HEK293T (cell line): Measurements from ENCODE around the gene TPCN1.

ENCODE experiments used
- CTCF ChIA-PET: fragments of 350-600 bp; formaldehyde crosslinking; extraction: SDS; loops from one replicate; lab custom pipeline; 2021; ENCODE audit warnings: antibody characterized with exemption, inconsistent platforms; lab: Yijun Ruan, JAX
- POLR2A ChIA-PET: fragments of 350-600 bp; formaldehyde crosslinking; extraction: SDS; loops from one replicate; lab custom pipeline; 2020; ENCODE audit warnings: antibody characterized with exemption, inconsistent platforms; lab: Yijun Ruan, JAX
- DNase-seq: peaks from one replicate; pipeline ENCODE4 v3.0.0; 2012; ENCODE audit warnings: mixed read lengths; ENCODE audit errors: extremely low spot score
- ARNT ChIP-seq: fragments of 450-650 bp; IDR thresholded peaks from 2 replicates; pipeline ENCODE4 v1.6.1; 2017; ENCODE audit warnings: mild to moderate bottlenecking
- BHLHE40 ChIP-seq: fragments of 450-650 bp; IDR thresholded peaks from 2 replicates; pipeline ENCODE4 v1.6.1; 2016; ENCODE audit warnings: mild to moderate bottlenecking, moderate library complexity, borderline replicate concordance
- CTBP1 ChIP-seq: fragments of 450-650 bp; IDR thresholded peaks from 2 replicates; pipeline ENCODE4 v1.6.1; 2016; ENCODE audit warnings: borderline replicate concordance
- ELF4 ChIP-seq: fragments of 450-650 bp; IDR thresholded peaks from 2 replicates; pipeline ENCODE4 v1.6.1; 2017; ENCODE audit warnings: antibody characterized with exemption
- FOXA1 ChIP-seq: fragments of 450-650 bp; IDR thresholded peaks from 2 replicates; pipeline ENCODE4 v1.6.1; 2016; ENCODE audit warnings: mild to moderate bottlenecking
- FOXK2 ChIP-seq: fragments of 450-650 bp; IDR thresholded peaks from 2 replicates; pipeline ENCODE4 v1.6.1; 2016; ENCODE audit warnings: mild to moderate bottlenecking
- FOXM1 ChIP-seq: fragments of 450-650 bp; IDR thresholded peaks from 2 replicates; pipeline ENCODE4 v1.6.1; 2017; ENCODE audit warnings: mild to moderate bottlenecking, borderline replicate concordance
- HDGF ChIP-seq: fragments of 450-650 bp; IDR thresholded peaks from 2 replicates; pipeline ENCODE4 v1.6.1; 2017; ENCODE audit warnings: antibody characterized with exemption, borderline replicate concordance
- L3MBTL2 ChIP-seq: fragments of 450-650 bp; conservative IDR thresholded peaks from 2 replicates; pipeline ENCODE4 v1.6.1; 2016; ENCODE audit warnings: mild to moderate bottlenecking
- LEF1 ChIP-seq: fragments of 450-650 bp; IDR thresholded peaks from 2 replicates; pipeline ENCODE4 v1.6.1; 2017; ENCODE audit warnings: mild to moderate bottlenecking, borderline replicate concordance
- NFRKB ChIP-seq: fragments of 450-650 bp; IDR thresholded peaks from 2 replicates; pipeline ENCODE4 v1.6.1; 2016; ENCODE audit warnings: mild to moderate bottlenecking, moderate library complexity
- SP1 ChIP-seq: fragments of 450-650 bp; IDR thresholded peaks from 2 replicates; pipeline ENCODE4 v1.6.1; 2017
- SUZ12 ChIP-seq: fragments of 450-650 bp; IDR thresholded peaks from 2 replicates; pipeline ENCODE4 v1.6.1; 2016; ENCODE audit warnings: mild to moderate bottlenecking
- TARDBP ChIP-seq: fragments of 450-650 bp; IDR thresholded peaks from 2 replicates; pipeline ENCODE4 v1.6.1; 2016
- ZNF384 ChIP-seq: fragments of 450-650 bp; IDR thresholded peaks from 2 replicates; pipeline ENCODE4 v1.6.1; 2016
- TF ChIP-seq, protein P1 (sequence below): fragments of 450-650 bp; IDR thresholded peaks from 2 replicates; pipeline ENCODE4 v1.6.1; 2016

The TPCN1 gene

GRCh38 chr12:113253532-113254285 is 32.4 kb downstream of the TPCN1 start:
- DNase-seq = no peak
- TF ChIP-seq HDGF (no peak), ZNF384 (no peak), ELF4 (no peak), TARDBP (no peak), CTBP1 (no peak), FOXA1 (no peak), ARNT (no peak), FOXM1 (no peak), FOXK2 (no peak), LEF1 (no peak)
- TF ChIP-seq, protein P1, sequence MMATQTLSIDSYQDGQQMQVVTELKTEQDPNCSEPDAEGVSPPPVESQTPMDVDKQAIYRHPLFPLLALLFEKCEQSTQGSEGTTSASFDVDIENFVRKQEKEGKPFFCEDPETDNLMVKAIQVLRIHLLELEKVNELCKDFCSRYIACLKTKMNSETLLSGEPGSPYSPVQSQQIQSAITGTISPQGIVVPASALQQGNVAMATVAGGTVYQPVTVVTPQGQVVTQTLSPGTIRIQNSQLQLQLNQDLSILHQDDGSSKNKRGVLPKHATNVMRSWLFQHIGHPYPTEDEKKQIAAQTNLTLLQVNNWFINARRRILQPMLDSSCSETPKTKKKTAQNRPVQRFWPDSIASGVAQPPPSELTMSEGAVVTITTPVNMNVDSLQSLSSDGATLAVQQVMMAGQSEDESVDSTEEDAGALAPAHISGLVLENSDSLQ = no peak
- POLR2A ChIA-PET = no interaction called here
- CTCF ChIA-PET = no interaction called here

GRCh38 chr12:113254298-113254697 is 33.0 kb downstream of the TPCN1 start:
- TF ChIP-seq BHLHE40 (no peak), FOXM1 (no peak), HDGF (no peak), TARDBP (no peak), LEF1 (no peak), ZNF384 (no peak), ELF4 (no peak), NFRKB (no peak), L3MBTL2 (no peak), ARNT (no peak), FOXA1 (no peak), SP1 (no peak), FOXK2 (no peak), SUZ12 (no peak), CTBP1 (no peak)
- TF ChIP-seq, protein P1 = no peak
- ChIA-PET CTCF (no interaction called here), POLR2A (no interaction called here)

DNA sequence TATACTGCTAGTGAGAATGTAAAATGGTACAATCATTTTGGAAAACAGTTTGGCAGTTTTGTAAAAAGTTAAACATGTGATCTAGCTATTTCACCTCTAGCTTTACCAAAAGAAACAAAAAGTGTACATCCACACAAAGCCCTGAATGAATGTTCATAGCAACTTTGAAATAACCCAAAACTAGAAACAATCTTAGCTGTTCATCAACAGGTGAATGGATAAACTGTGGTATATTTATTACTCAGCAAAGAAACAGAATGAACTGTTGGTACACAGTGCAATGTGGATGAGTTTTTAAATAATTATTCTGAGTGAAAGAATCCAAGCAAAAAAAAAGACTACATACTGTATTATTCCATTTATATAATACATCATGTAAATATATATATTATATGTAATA is 36.3 kb downstream of the TPCN1 start:
- ChIA-PET CTCF (no interaction called here), POLR2A (no interaction called here)
- no peak for TF ChIP-seq ZNF384
- no peak for TF ChIP-seq FOXA1
- DNase-seq = no peak

More at GRCh38 chr12:113254298-113254697, 33.0 kb downstream of the TPCN1 start:
- DNase-seq = no peak

GRCh38 chr12:113260127-113260526 is 38.9 kb downstream of the TPCN1 start:
- POLR2A ChIA-PET = no interaction called here
- DNase-seq = no peak
- CTCF ChIA-PET = no interaction called here
- no peak for TF ChIP-seq ARNT
- no peak for TF ChIP-seq HDGF

- ChIA-PET CTCF (interaction anchor here (0.9 kb wide), 1 partner anchor 201 kb away, joined by 3 read pairs; no protein-coding TSS in a partner anchor), POLR2A (no interaction called here)
- DNase-seq = no peak
- no peak for TF ChIP-seq SUZ12
- no peak for TF ChIP-seq FOXA1
- no peak for TF ChIP-seq SP1
- TF ChIP-seq CTBP1 = no peak
- no peak for TF ChIP-seq ARNT
- TF ChIP-seq FOXM1 = no peak
- TF ChIP-seq ZNF384 = no peak
- TF ChIP-seq ELF4 = no peak
- TF ChIP-seq LEF1 = no peak
- no peak for TF ChIP-seq NFRKB
- TF ChIP-seq TARDBP = no peak
- TF ChIP-seq HDGF = no peak
These were observed 39.5 kb downstream of the TPCN1 start for GRCh38 chr12:113260636-113261300.

GRCh38 chr12:113261847-113262470 is 40.7 kb downstream of the TPCN1 start:
- no peak for DNase-seq
- TF ChIP-seq FOXA1 (no peak), BHLHE40 (no peak), LEF1 (no peak), TARDBP (no peak)
- CTCF ChIA-PET = interaction anchor here (0.9 kb wide), 1 partner anchor 200 kb away, joined by 3 read pairs; no protein-coding TSS in a partner anchor
- POLR2A ChIA-PET = no interaction called here

GRCh38 chr12:113262710-113263109 is 41.4 kb downstream of the TPCN1 start:
- DNase-seq = no peak
- ChIA-PET CTCF (no interaction called here), POLR2A (no interaction called here)
- no peak for TF ChIP-seq L3MBTL2
- TF ChIP-seq SP1 = no peak
- no peak for TF ChIP-seq SUZ12
- no peak for TF ChIP-seq FOXK2
- no peak for TF ChIP-seq FOXA1
